HFFc6 (cell line): ENCODE data around the gene EHBP1. TPM values are rescaled to one million over a fixed set of nuclear protein-coding genes. Genes with fewer than 3 reads are reported as not detected.

Experiments used
- DNase-seq: peaks from one replicate; pipeline ENCODE4 v3.0.0-alpha.2; 2018
- H3K27ac Mint-ChIP-seq: 2 replicates; pipeline ENCODE4 v1.8.0; 2020; ENCODE audit warnings: mild to moderate bottlenecking, mixed read lengths
- H3K27me3 Mint-ChIP-seq: 2 replicates; pipeline ENCODE4 v1.8.0; 2021; ENCODE audit warnings: mild to moderate bottlenecking, moderate library complexity, mixed read lengths; ENCODE audit not compliant: insufficient read depth
- H3K36me3 Mint-ChIP-seq: 2 replicates; pipeline ENCODE4 v1.8.0; 2021; ENCODE audit warnings: low read depth, mixed read lengths
- H3K4me1 Mint-ChIP-seq: 2 replicates; pipeline ENCODE4 v1.8.0; 2020; ENCODE audit warnings: low read depth, mixed read lengths
- H3K4me3 Mint-ChIP-seq: 2 replicates; pipeline ENCODE4 v1.8.0; 2020; ENCODE audit warnings: mild to moderate bottlenecking, moderate library complexity, mixed read lengths
- H3K9me3 Mint-ChIP-seq: 2 replicates; pipeline ENCODE4 v1.8.0; 2020; ENCODE audit warnings: mild to moderate bottlenecking, mixed read lengths
- total RNA-seq, 6 experiments: library from RNA; stranded (reverse); fragmentation: NEBNext Ultra II Directional; extraction: Animal tissue kit (Norgen Biotek cat#: 25700); gene quantifications; 2 replicates in 1 of 6; 3 replicates in 5 of 6; pipeline ENCODE4 v1.2.3, GENCODE V29; 2021
- TF ChIP-seq, protein P1 (sequence below): fragments of 200-600 bp; sonication (generic); IDR thresholded peaks from 2 replicates; pipeline ENCODE4 v1.5.0; 2021; ENCODE audit warnings: antibody characterized with exemption, mild to moderate bottlenecking

EHBP1 gene
- total RNA-seq, 6 experiments from 2014 or later, result 72.7 to 87.3 (median 80.6) TPM

DNA sequence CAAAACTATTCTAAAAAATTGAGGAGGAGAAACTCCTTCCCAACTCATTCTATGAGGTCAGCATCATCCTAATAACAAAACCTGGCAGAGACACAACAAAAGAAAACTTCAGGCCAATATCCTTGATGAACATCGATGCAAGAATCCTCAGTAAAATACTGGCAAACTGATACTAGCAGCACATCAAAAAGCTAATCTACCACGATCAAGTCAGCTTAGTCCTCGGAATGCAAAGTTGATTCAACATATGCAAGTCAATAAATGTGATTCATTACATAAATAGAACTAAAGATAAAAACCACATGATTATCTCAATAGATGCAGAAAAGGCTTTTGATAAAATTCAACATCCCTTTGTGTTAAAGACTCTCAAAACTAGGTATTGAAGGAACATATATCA is 63.1 kb downstream of the EHBP1 start:
- TF ChIP-seq, protein P1, sequence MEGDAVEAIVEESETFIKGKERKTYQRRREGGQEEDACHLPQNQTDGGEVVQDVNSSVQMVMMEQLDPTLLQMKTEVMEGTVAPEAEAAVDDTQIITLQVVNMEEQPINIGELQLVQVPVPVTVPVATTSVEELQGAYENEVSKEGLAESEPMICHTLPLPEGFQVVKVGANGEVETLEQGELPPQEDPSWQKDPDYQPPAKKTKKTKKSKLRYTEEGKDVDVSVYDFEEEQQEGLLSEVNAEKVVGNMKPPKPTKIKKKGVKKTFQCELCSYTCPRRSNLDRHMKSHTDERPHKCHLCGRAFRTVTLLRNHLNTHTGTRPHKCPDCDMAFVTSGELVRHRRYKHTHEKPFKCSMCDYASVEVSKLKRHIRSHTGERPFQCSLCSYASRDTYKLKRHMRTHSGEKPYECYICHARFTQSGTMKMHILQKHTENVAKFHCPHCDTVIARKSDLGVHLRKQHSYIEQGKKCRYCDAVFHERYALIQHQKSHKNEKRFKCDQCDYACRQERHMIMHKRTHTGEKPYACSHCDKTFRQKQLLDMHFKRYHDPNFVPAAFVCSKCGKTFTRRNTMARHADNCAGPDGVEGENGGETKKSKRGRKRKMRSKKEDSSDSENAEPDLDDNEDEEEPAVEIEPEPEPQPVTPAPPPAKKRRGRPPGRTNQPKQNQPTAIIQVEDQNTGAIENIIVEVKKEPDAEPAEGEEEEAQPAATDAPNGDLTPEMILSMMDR, result no peak
- peak overlapping the region; percentile 2; the same call in 1 of the 2 replicates for H3K4me3 Mint-ChIP-seq
- peaks cover 47% of the 10 kb centered on the region for H3K36me3 Mint-ChIP-seq
- peak overlapping the region; percentile 53 for H3K27ac Mint-ChIP-seq
- DNase-seq, result peak; percentile 69
- no peaks in the 10 kb centered on the region; the same call in none of the 2 replicates for H3K27me3 Mint-ChIP-seq
- H3K9me3 Mint-ChIP-seq, result no peaks in the 10 kb centered on the region; the same call in 1 of the 2 replicates
- peaks cover 58% of the 10 kb centered on the region for H3K4me1 Mint-ChIP-seq

DNA sequence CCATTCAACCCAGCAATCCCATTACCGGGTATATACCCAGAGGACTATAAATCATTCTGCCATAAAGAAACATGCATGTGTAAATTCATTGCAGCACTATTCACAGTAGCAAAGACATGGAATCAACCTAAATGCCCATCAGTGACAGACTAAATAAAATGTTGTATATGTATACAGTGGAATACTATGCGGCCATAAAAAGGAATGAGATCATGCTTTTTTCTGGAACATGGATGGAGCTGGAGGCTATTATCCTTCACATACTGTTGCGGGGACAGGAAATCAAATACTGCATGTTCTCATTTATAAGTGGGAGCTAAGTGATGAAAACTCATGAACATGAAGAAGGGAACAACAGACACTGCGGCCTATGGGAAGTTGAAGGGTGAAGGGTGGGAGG is 65.1 kb downstream of the EHBP1 start:
- Mint-ChIP-seq H3K4me1 (peaks cover 66% of the 10 kb centered on the region), H3K9me3 (no peaks in the 10 kb centered on the region; the same call in 1 of the 2 replicates), H3K36me3 (peaks cover 47% of the 10 kb centered on the region), H3K27ac (no peak overlapping the region), H3K27me3 (peaks cover 1% of the 10 kb centered on the region), H3K4me3 (no peak overlapping the region)
- no peak for DNase-seq
- TF ChIP-seq, protein P1, result no peak

DNA sequence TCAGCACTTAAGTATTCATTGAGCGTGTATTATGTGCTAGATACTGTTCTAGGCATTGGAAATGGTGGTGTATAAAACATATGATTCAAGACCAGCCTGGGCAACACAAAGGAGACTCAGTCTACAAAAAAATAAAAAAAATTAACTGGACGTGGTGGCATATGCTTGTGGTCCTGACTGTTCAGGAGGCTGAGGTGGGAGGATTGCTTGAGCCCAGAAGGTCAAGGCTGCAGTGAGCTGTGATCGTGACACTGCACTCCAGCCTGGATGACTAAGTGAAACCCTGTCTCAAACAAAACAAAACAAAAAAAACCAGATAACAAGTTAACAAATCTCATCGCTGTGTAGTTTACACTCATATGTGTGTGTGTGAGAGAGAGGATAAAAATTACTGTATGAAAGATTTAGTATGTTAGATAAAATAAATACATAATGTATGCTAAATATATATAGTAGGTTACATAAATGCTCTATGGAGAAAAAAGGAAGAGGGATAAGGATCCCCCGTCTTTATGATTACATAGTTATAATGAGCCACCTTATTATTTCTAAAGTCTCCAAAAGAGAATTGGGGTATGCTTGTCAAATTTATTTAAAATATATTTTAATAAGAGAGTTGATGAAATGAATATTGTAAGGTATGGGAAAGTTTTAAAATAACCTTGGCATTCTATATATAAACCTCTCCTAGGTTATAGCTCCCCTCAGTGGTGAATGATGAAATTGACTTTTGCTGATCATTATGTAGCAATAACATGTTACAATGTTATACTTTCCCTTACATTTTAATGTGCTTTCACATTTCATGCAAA is 69.2 kb downstream of the EHBP1 start:
- DNase-seq, result peak; percentile 49
- Mint-ChIP-seq H3K9me3 (no peaks in the 10 kb centered on the region; the same call in 1 of the 2 replicates), H3K4me1 (peaks cover 28% of the 10 kb centered on the region), H3K4me3 (peak overlapping the region; percentile 3; the same call in 1 of the 2 replicates), H3K27ac (peak overlapping the region; percentile 79), H3K27me3 (peaks cover 1% of the 10 kb centered on the region; the same call in 1 of the 2 replicates), H3K36me3 (peaks cover 15% of the 10 kb centered on the region)
- TF ChIP-seq, protein P1, result peak; percentile 95

DNA sequence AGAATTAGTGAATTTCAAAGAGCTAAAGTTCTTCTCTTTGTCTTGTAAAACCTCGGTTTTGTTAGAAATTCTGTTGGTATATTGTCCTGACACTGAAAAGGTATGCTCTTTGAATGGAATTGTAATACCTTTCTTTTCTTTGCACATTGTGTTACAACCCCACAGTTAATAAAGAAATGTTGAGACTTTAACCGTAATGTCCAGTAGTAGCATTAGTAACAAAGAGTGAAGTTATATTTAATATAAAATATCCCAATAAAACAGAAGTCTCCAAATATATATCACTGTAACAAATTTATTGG is 69.8 kb downstream of the EHBP1 start:
- peaks cover 24% of the 10 kb centered on the region for H3K4me1 Mint-ChIP-seq
- no peak for DNase-seq
- no peak overlapping the region for H3K27ac Mint-ChIP-seq
- peaks cover 1% of the 10 kb centered on the region; the same call in 1 of the 2 replicates for H3K27me3 Mint-ChIP-seq
- H3K36me3 Mint-ChIP-seq, result peaks cover 9% of the 10 kb centered on the region
- no peak overlapping the region for H3K4me3 Mint-ChIP-seq
- TF ChIP-seq, protein P1, result peak; percentile 57
- no peaks in the 10 kb centered on the region; the same call in 1 of the 2 replicates for H3K9me3 Mint-ChIP-seq

DNA sequence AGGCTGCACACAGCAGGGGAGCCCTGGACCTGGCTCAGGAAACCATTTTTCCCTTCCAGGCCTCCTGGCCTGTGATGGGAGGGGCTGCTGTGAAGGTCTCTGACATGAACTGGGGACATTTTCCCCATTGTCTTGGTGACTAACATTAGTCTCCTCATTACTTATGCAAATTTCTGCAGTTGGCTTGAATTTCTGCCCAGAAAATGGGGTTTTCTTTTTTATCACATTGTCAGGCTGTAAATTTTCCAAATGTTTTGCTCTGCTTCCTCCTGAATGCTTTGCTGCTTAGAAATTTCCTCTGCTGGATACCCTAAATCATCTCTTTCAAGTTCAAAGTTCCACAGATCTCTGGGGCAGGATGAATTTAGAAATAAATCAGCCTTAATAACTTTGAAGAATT is 78.2 kb downstream of the EHBP1 start:
- Mint-ChIP-seq H3K27me3 (no peaks in the 10 kb centered on the region), H3K27ac (no peak overlapping the region), H3K4me3 (no peak overlapping the region), H3K4me1 (peaks cover 36% of the 10 kb centered on the region), H3K36me3 (peaks cover 11% of the 10 kb centered on the region), H3K9me3 (peaks cover 10% of the 10 kb centered on the region)
- TF ChIP-seq, protein P1, result no peak
- no peak for DNase-seq
